Activated CD4-positive, alpha-beta T cell treated with anti-CD3 and anti-CD28 coated beads, Interleukin-2, Interleukin-6, amounts not matched to agents 100 ng/mL and 50 ng/mL, durations not matched to agents 16 hours and 8 hours (primary cell): ENCODE data around the gene CUL4B.
"Not testable (repeated sequence)": the region's sequence is repeated elsewhere in the genome, so short reads cannot be mapped to it uniquely, and the experiment has no call there.

Source experiments
- DNase-seq: peaks from one replicate; pipeline ENCODE4 v3.0.0-alpha.2; 2020

The CUL4B gene

GRCh38 chrX:120560842-120561633, at the start of gene CUL4B:
Gene CUL4B (minus strand): TSS chrX:120560962. CDS start chrX:120560638, 324 bp downstream.
- DNase-seq = peak; percentile 92

- peak; percentile 49 for DNase-seq
These were observed 43.6 kb upstream of the CUL4B start for GRCh38 chrX:120604361-120604782.

- DNase-seq = peak; percentile 90
These were observed 43.1 kb upstream of the CUL4B start, which contains the start of gene MCTS1 for GRCh38 chrX:120603707-120604360. Gene MCTS1 (plus strand): TSS chrX:120604101. CDS start chrX:120604237, 136 bp downstream.

- no peak for DNase-seq
These were observed 24.9 kb upstream of the CUL4B start for GRCh38 chrX:120585702-120586101.

DNA sequence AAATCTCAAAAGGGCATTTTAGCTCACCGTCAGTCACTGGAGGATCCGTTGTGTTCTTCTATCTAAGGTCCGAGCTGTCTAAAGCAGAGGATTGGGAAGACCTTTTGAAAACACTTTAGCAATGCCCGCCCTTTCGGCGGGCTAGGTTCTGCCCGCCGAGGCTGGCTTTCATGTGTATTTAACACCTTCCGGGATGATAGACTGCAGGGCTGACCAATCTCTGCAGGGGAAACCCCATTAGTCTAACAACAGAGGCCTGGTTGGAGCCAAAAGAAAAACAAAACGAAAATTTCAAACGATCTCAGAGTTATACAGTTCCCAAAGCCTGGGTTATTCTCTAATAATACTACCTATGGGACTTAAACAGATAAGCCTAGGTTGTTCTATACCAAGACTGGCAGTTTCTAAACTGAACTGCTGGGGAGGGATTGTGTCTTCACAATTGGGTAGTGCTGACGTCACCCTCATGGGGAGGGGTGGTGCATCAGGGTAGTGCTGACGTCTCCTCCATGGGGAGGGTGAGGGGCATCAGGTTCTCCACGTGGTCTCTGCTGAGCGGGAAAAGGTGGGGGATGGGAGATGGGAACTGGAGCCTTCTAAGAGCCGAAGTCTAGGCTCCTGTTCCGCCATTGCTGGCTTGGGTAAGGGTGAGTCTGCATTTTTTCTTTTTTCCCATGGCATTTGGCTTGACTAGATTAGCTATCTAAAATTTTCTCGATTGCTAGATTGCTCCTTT, 14.8 kb upstream of the CUL4B start:
- DNase-seq = no peak

GRCh38 chrX:120573806-120574205, 13.0 kb upstream of the CUL4B start:
- DNase-seq = not testable (repeated sequence)

DNA sequence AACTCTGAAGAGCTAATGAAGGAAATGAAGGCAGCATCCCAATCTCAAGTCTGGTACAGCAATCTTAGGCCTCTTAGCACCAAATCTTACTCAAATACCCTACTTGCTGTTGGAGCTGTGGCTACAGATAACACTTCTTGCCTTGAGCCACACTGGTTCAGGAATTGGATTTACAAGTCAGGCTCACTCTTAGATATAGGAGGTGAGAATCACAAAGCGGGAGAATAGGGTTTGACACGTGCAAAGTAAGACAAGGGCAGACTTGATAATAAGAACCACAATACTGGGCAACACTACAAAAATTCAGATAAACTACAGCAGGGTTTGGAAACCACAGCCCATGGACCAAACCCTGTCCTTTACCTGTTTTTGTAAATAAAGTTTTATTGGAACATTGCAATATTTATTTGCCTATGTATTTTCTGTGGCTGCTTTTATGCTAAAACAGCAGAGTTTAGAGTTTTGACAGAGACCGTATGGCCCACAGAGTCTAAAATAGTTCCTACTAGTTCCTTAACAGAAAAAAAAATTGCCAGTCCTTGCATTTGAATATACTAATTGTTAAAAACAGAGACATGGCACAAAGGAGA, 9.3 kb upstream of the CUL4B start:
- no peak for DNase-seq

DNA sequence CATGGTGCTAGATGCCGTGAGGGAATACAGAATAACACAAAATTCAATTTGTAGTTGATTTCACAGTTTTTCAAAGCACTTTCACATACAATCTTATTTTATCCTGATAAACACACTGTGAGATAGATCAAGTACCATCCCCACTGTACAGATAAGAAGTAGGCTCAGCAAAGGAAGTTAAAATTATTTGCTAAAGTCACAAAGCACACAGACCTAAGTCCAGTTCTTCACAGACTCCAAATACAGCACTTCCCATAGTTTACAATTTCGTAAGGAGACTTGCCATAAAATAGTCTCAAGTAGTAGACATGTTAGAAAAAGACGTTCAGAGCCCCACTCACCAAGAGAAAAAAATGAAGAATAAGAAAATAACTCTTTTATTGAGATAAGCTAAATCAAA, 7.8 kb upstream of the CUL4B start:
- no peak for DNase-seq

- no peak for DNase-seq
These were observed 7.3 kb upstream of the CUL4B start for GRCh38 chrX:120568035-120568434.

DNA sequence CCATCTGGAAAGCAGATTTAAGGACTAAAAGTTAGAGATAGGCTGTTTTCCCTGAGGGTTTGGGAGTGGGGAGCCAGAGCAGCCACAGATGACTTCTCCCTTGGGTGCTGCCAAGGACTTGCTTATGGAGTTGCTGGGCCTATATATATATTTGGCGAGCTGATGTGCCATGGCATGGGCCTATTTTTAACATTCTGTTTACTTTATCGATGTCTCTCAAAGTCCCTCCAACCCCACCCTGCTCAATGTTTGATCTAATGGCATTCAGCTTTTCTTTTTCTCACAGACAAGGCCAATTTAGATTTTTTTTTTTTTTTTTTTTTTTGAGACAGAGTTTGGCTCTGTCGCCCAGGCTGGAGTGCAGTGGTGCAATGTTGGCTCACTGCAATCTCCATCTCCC, 6.1 kb upstream of the CUL4B start:
- DNase-seq = no peak

- DNase-seq = no peak
These were observed 4.2 kb upstream of the CUL4B start for GRCh38 chrX:120564925-120565324.

DNA sequence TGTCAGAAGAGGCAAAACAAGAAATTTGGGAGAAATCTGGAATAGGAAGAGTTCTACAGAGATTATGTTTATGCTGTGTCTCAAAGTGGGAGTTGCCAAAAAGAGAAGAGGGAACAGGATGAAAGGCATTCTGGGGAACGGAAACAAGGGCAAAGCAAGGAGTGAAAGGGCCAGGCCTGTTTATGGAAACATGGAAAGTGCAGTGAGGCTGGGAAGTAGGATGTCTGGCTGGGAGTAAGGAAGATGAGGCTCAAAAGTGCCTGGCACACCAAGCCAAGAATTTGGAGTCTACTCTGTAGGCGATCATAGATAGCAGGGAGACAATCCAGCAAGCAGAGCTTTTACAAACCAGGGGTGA, 1.8 kb upstream of the CUL4B start:
- no peak for DNase-seq

DNA sequence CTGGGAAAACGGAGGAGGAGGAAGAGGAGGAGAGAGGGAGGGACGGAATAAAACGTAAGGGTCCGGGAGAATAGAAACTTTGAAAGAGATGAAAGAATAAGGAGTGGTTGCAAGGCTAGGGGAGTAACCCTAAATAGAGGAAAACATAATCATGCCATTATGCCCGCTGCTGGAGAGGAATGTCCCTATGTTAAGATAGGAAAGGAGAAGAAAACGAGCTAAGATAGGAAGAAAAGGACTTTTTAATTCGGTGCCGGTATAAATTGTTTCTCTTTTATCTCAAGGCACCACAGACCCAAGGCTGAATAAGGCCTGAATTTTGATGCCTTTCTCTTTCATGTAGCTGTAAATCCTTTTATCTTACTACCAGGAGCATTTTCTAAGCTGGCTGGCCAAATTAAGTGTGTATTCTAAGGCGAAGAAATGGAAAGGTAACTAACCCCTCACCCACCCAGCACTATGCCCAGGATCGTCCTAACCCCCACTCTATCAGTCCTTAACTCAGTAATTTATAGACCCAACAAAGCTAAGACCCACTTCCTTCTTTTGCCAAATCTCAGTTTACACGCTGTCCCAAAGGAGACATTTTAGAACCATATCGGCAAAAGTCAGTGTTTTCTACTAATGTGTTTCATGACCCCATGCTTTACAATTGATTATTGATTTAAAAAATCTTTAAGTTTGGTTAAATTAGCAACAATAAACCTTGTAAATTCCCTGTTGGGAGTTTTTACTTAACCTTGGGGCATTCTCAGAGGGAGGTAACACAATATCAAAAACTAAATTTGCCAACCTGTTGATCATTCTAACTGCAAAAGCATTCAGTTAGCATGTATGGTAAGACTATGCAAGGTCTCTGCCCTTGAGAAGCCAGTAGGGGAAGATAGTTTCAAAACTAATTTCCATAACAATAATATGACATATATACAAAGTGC, 1.1 kb upstream of the CUL4B start:
- DNase-seq = no peak

- peak; percentile 46 for DNase-seq
These were observed 339 bp downstream of the CUL4B start for GRCh38 chrX:120560405-120560841.

GRCh38 chrX:120559804-120560203, 958 bp downstream of the CUL4B start:
- DNase-seq = peak; percentile 2

- no peak for DNase-seq
These were observed 4.5 kb downstream of the CUL4B start for GRCh38 chrX:120556251-120556650.

GRCh38 chrX:120549483-120550452, 11.0 kb downstream of the CUL4B start:
- peak; percentile 58 for DNase-seq

DNA sequence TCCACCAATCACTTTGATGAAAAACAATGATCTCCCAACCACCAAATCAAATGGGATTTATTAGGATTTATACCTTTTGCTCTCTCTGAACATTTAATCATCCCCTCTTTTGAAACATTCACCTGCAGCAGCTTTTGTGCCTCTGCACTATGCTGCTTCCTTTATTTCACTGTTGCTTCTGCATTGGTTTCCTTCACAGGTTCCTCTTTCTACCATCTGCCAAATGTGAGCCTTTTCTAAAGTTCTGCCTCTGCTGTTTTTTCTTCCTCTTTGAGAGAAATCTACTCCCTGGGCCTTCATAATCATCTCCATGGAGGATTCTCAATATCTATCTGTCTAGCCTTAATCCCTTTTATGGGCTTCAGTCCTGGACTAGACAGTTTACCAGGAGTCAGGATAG, 24.7 kb downstream of the CUL4B start:
- DNase-seq = no peak

- no peak for DNase-seq
These were observed 26.2 kb downstream of the CUL4B start for GRCh38 chrX:120534413-120535205.

GRCh38 chrX:120522820-120523219, 37.9 kb downstream of the CUL4B start:
- DNase-seq = no peak
